CD4-positive, alpha-beta memory T cell (primary cell): ENCODE measurements around the gene TOP1. TPM values are rescaled to one million over a fixed set of nuclear protein-coding genes. Genes with fewer than 3 reads are reported as not detected.
A peak's percentile ranks its signal among the peaks of the same experiment; 100 is the strongest.
"Not testable (repeated sequence)": the region's sequence is repeated elsewhere in the genome, so short reads cannot be mapped to it uniquely, and the experiment has no call there.

Experiments used
- CTCF ChIA-PET: fragments of 350-600 bp; sonication (Branson Sonifier 250); formaldehyde crosslinking; loops from one replicate; lab custom pipeline; 2021; ENCODE audit warnings: inconsistent platforms; ENCODE audit not compliant: partially characterized antibody; lab: Charles Lee
- POLR2A ChIA-PET: fragments of 350-600 bp; sonication (Branson Sonifier 250); formaldehyde crosslinking; loops from one replicate; lab custom pipeline; 2021; ENCODE audit not compliant: partially characterized antibody; lab: Charles Lee
- DNase-seq, 5 donors: peaks; one replicate each; pipeline versions ENCODE4 v3.0.0 to v3.0.0-alpha.2; 2020 to 2022; ENCODE audit warnings: mixed read lengths in 1 of 5
- H3K27ac ChIP-seq: one replicate; pipeline ENCODE4 v1.7.0; 2013; ENCODE audit warnings: low read depth, low read length
- H3K27me3 ChIP-seq: 2 replicates; pipeline ENCODE4 v1.7.0; 2013; ENCODE audit warnings: mild to moderate bottlenecking, low read length, moderate library complexity; ENCODE audit not compliant: insufficient read depth
- H3K36me3 ChIP-seq: 2 replicates; pipeline ENCODE4 v1.7.0; 2013; ENCODE audit warnings: mild to moderate bottlenecking, low read length, moderate library complexity; ENCODE audit not compliant: insufficient read depth
- H3K4me1 ChIP-seq: 2 replicates; pipeline ENCODE4 v1.7.0; 2013; ENCODE audit warnings: mild to moderate bottlenecking, low read length, moderate library complexity; ENCODE audit not compliant: insufficient read depth
- H3K4me3 ChIP-seq, 2 donors: one replicate each; pipeline ENCODE4 v1.7.0; 2013; ENCODE audit warnings: low read length in 2 of 2, mild to moderate bottlenecking in 1 of 2
- H3K9me3 ChIP-seq, 2 donors: one replicate each; pipeline ENCODE4 v1.7.0; 2013; ENCODE audit warnings: low read length in 2 of 2, control low read depth in 1 of 2; ENCODE audit not compliant: control insufficient read depth in 1 of 2
- H3K27ac Mint-ChIP-seq, 7 donors: one replicate each; pipeline ENCODE4 v1.8.0; 2020 to 2021; ENCODE audit warnings: mixed read lengths in 7 of 7, mild to moderate bottlenecking in 6 of 7, inconsistent platforms in 3 of 7, moderate library complexity in 3 of 7
- H3K27me3 Mint-ChIP-seq, 2 donors: one replicate each; pipeline ENCODE4 v1.8.0; 2020 to 2021; ENCODE audit warnings: mixed read lengths in 2 of 2
- H3K36me3 Mint-ChIP-seq, 2 donors: one replicate each; pipeline ENCODE4 v1.8.0; 2020 to 2021; ENCODE audit warnings: mixed read lengths in 2 of 2, inconsistent platforms in 1 of 2, mild to moderate bottlenecking in 1 of 2
- H3K4me1 Mint-ChIP-seq, 4 donors: one replicate each; pipeline ENCODE4 v1.8.0; 2020 to 2021; ENCODE audit warnings: mixed read lengths in 4 of 4, mild to moderate bottlenecking in 1 of 4
- H3K4me3 Mint-ChIP-seq, 8 donors: one replicate each; pipeline ENCODE4 v1.8.0; 2020 to 2021; ENCODE audit warnings: mixed read lengths in 8 of 8, mild to moderate bottlenecking in 7 of 8, moderate library complexity in 6 of 8, inconsistent platforms in 3 of 8
- H3K9me3 Mint-ChIP-seq, 8 donors: one replicate each; pipeline ENCODE4 v1.8.0; 2020 to 2021; ENCODE audit warnings: mixed read lengths in 8 of 8, mild to moderate bottlenecking in 5 of 8, inconsistent platforms in 3 of 8, moderate library complexity in 1 of 8
- intact Hi-C: fragments of 100-400 bp; cut with micrococcal nuclease; formaldehyde crosslinking; loops from one replicate; pipeline ENCODE4 v1.15.1; 2023
- polyA plus RNA-seq, 2 donors: library from polyadenylated mRNA; unstranded; fragments of 300-500 nt; fragmentation: Illumina TruSeq; gene quantifications; one replicate each; pipeline ENCODE4 v1.2.3, GENCODE V29; 2021
- total RNA-seq, 2 experiments: library from RNA; stranded (reverse); gene quantifications; one replicate each; pipeline ENCODE4 v1.2.3, GENCODE V29; 2021

The TOP1 gene
- total and polyA plus RNA-seq, 4 experiments from 2014 or later = 3.8 to 47.5 (median 30.0) TPM

GRCh38 chr20:41003936-41004294 is 24.7 kb upstream of the TOP1 start:
- Histone ChIP-seq H3K4me3 (peak overlapping the region in 1 of 2 donors; percentile 60), H3K27ac (peak overlapping the region; percentile 72), H3K4me1 (peaks cover 16% of the 10 kb centered on the region)
- H3K36me3 Mint-ChIP-seq, H3K36me3 ChIP-seq, DNase-seq, H3K9me3 ChIP-seq, H3K27me3 Mint-ChIP-seq, H3K9me3 Mint-ChIP-seq, CTCF ChIA-PET, H3K27me3 ChIP-seq: not testable (repeated sequence)
- POLR2A ChIA-PET = interaction anchor here (1.0 kb wide), 1 partner anchor 8 kb away, joined by 3 read pairs; no protein-coding TSS in a partner anchor
- Mint-ChIP-seq H3K27ac (peak overlapping the region; percentile 95 to 99 (median 97)), H3K4me1 (peaks cover 18 to 45% (median 24%) of the 10 kb centered on the region in 4 donors), H3K4me3 (peak overlapping the region; percentile 78 to 90 (median 82))
- intact Hi-C loops = loop anchor here (1.0 to 2.0 kb wide), 3 partner anchors 24 to 313 kb away; partner anchors contain the start of genes TOP1 and ZHX3

DNA sequence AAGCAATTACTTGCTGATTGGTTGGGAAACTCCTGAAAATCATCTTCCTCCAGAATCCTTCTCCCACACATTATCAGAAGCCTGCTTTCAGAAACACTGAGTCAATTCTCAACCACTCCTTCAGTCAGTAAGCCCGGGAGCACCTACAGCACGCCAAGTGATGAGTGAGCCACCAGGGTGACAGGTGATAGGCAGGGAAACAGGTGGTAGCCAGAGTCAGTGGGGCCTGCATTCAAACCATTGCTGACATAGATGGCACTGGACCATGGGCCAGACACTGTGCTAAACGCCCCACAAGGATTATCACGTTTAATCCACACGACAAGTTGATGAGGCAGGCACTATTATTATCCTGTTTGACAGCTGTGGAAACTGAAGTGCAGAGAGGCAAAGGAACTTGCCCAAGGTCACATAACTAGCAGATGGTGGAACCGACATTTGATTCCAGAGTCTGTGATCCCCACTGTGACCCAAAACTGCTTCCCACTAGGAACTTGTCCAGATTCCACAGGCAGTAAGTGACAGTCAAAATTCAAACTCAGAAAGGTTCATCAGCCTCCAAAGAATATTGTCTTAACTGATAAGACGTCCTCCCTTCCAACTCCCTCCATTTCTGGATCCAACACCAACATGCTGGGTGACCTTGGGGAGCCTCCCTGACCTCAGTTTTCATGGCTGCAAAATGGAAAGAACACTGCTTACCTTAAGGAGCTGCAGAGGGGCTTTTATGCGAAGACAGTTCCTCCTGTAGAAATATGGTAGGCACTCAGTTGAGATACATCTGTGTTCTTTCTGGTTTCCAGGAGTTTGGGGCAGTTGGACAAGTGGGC is 23.9 kb upstream of the TOP1 start:
- Mint-ChIP-seq H3K4me1 (peaks cover 18 to 45% (median 24%) of the 10 kb centered on the region in 4 donors), H3K36me3 (no peaks in the 10 kb centered on the region), H3K9me3 (peaks cover 0 to 2% (median 0%) of the 10 kb centered on the region in 8 donors), H3K4me3 (peak overlapping the region in 2 of 8 donors; percentile 7), H3K27ac (peak overlapping the region in 6 of 7 donors; percentile 59 to 99 (median 96)), H3K27me3 (no peaks in the 10 kb centered on the region)
- no peaks in the 10 kb centered on the region for H3K36me3 ChIP-seq
- H3K4me3 ChIP-seq = no peak overlapping the region
- POLR2A ChIA-PET = interaction anchor here (1.0 kb wide), 1 partner anchor 9 kb away, joined by 3 read pairs; no protein-coding TSS in a partner anchor
- no peaks in the 10 kb centered on the region for H3K9me3 ChIP-seq
- H3K4me1 ChIP-seq = peaks cover 16% of the 10 kb centered on the region
- no peaks in the 10 kb centered on the region for H3K27me3 ChIP-seq
- CTCF ChIA-PET = interaction anchor here (1.6 to 2.0 kb wide), 2 partner anchors 12 to 41 kb away, joined by 4 to 8 read pairs; no protein-coding TSS in a partner anchor
- H3K27ac ChIP-seq = no peak overlapping the region
- intact Hi-C loops = no loop called here
- no peak for DNase-seq

DNA sequence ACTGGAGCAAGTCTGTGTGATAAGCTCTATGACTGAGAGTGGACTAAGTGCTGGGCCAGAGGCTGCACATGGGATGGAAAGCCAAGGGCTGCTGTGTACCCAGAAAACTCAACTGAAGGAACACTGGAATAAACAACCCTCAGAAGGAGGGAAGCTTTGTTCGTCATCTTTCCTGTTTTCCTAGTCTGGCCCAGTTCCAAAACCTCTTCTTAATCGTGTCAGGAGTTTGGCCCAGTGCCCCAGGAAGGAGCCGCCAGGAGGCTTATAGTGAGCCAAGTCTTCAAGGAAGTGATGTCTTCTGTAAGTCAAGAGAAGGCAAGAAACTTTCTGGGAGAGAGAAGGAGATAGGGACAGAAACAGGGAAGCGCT is 23.3 kb upstream of the TOP1 start:
- POLR2A ChIA-PET = no interaction called here
- Histone ChIP-seq H3K4me1 (peaks cover 16% of the 10 kb centered on the region), H3K9me3 (no peaks in the 10 kb centered on the region), H3K4me3 (no peak overlapping the region), H3K27me3 (no peaks in the 10 kb centered on the region), H3K36me3 (no peaks in the 10 kb centered on the region), H3K27ac (no peak overlapping the region)
- no peak for DNase-seq
- H3K4me1 Mint-ChIP-seq = peaks cover 18 to 45% (median 24%) of the 10 kb centered on the region in 4 donors
- H3K36me3 Mint-ChIP-seq = no peaks in the 10 kb centered on the region
- peak overlapping the region in 5 of 7 donors; percentile 31 to 98 (median 59) for H3K27ac Mint-ChIP-seq
- CTCF ChIA-PET = interaction anchor here (1.6 to 2.0 kb wide), 3 partner anchors 12 to 42 kb away, joined by 4 to 8 read pairs (median 5); no protein-coding TSS in a partner anchor
- intact Hi-C loops = no loop called here
- H3K4me3 Mint-ChIP-seq = no peak overlapping the region
- no peaks in the 10 kb centered on the region for H3K27me3 Mint-ChIP-seq
- H3K9me3 Mint-ChIP-seq = peaks cover 0 to 2% (median 0%) of the 10 kb centered on the region in 8 donors

DNA sequence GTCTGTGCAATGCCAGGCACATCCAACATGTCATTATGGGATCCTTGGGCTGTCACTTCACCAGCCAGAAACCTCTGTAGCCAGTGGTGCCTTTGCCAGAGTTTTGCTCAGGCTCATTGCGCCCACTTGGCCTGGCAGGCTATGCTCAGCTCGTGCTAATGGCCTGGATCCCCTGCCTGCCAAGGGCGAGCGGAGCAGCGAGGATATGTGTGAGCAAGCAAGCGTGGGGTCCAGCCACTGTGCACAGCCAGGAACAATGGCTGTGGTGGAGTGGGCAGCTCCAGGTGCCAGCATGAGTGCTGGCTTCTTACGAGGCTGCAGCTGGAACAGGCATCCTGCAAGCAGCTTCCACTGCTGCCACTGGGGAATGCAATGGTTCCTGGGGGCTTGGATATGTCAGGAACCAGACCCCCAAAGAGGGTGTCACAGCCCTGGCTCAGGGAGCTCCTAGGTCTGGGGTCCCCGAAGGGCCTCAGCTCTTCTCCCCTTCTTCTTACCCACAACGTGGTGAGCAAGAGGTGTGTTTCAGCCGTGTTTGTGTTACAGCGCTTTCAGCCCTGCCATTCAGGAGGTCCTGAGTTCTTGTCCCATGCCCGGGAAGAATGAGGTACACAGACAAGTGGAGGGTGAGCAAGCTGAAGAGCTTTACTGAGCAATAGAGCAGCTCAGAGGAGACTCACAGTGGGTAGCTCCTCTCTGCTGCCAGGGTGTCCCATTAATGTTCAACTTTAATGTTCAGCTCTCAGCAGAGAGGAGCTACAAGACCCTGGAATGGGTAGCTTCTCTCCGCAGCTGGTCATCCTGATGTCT is 22.3 kb upstream of the TOP1 start:
- Mint-ChIP-seq H3K9me3 (peaks cover 0 to 2% (median 0%) of the 10 kb centered on the region in 8 donors), H3K36me3 (no peaks in the 10 kb centered on the region), H3K27ac (peak overlapping the region in 1 of 7 donors; percentile 30), H3K4me1 (peaks cover 18 to 45% (median 24%) of the 10 kb centered on the region in 4 donors), H3K27me3 (no peaks in the 10 kb centered on the region), H3K4me3 (peak overlapping the region in 1 of 8 donors; percentile 20)
- no peak for DNase-seq
- no peak overlapping the region for H3K27ac ChIP-seq
- CTCF ChIA-PET = interaction anchor here (0.8 to 3.8 kb wide), 6 partner anchors 11 to 89 kb away, joined by 3 to 28 read pairs (median 4); no protein-coding TSS in a partner anchor
- POLR2A ChIA-PET = interaction anchor here (1.1 to 1.5 kb wide), 3 partner anchors 14 to 20 kb away, joined by 3 to 4 read pairs (median 4); no protein-coding TSS in a partner anchor
- no peaks in the 10 kb centered on the region for H3K36me3 ChIP-seq
- H3K4me3 ChIP-seq = no peak overlapping the region
- no peaks in the 10 kb centered on the region for H3K27me3 ChIP-seq
- intact Hi-C loops = no loop called here
- peaks cover 16% of the 10 kb centered on the region for H3K4me1 ChIP-seq
- H3K9me3 ChIP-seq = no peaks in the 10 kb centered on the region

- CTCF ChIA-PET = interaction anchor here (1.0 to 3.8 kb wide), 4 partner anchors 10 to 89 kb away, joined by 4 to 28 read pairs (median 4); no protein-coding TSS in a partner anchor
- intact Hi-C loops = no loop called here
- Histone ChIP-seq H3K27me3 (no peaks in the 10 kb centered on the region), H3K4me3 (no peak overlapping the region), H3K9me3 (no peaks in the 10 kb centered on the region), H3K36me3 (no peaks in the 10 kb centered on the region), H3K4me1 (peaks cover 16% of the 10 kb centered on the region), H3K27ac (no peak overlapping the region)
- H3K4me1 Mint-ChIP-seq = peaks cover 18 to 45% (median 28%) of the 10 kb centered on the region in 4 donors
- no peak overlapping the region for H3K27ac Mint-ChIP-seq
- H3K9me3 Mint-ChIP-seq = peaks cover 0 to 2% (median 0%) of the 10 kb centered on the region in 8 donors
- no peak overlapping the region for H3K4me3 Mint-ChIP-seq
- no peak for DNase-seq
- no peaks in the 10 kb centered on the region for H3K27me3 Mint-ChIP-seq
- POLR2A ChIA-PET = interaction anchor here (1.1 to 1.5 kb wide), 3 partner anchors 15 to 21 kb away, joined by 3 to 4 read pairs (median 4); no protein-coding TSS in a partner anchor
- no peaks in the 10 kb centered on the region for H3K36me3 Mint-ChIP-seq
These were observed 21.6 kb upstream of the TOP1 start for GRCh38 chr20:41006936-41007474.

DNA sequence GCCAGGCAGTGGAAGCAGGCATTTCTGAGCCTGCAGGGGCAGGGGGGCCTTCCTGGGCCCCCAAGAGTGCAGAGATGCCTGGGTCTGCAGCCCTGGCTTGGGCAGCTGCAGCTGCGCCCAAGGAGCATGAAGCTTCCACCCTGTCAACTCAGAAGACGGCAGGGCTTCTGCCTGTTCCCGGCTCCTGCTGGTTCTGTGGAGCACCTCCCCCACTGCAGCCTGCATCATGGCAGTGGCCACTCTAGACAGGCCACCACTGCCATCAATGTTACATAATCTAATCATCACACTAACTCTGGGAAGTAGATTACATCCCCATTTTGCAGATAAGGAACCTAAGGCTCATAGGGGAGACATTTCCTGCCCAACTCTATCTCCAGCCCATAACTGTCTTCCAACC is 21.1 kb upstream of the TOP1 start:
- Mint-ChIP-seq H3K4me3 (no peak overlapping the region), H3K27me3 (no peaks in the 10 kb centered on the region), H3K4me1 (peaks cover 18 to 45% (median 32%) of the 10 kb centered on the region in 4 donors), H3K27ac (no peak overlapping the region), H3K36me3 (no peaks in the 10 kb centered on the region), H3K9me3 (peaks cover 0 to 2% (median 0%) of the 10 kb centered on the region in 8 donors)
- H3K27me3 ChIP-seq = no peaks in the 10 kb centered on the region
- no peak overlapping the region for H3K27ac ChIP-seq
- H3K9me3 ChIP-seq = no peaks in the 10 kb centered on the region
- POLR2A ChIA-PET = no interaction called here
- CTCF ChIA-PET = interaction anchor here (3.8 kb wide), 1 partner anchor 16 kb away, joined by 28 read pairs; no protein-coding TSS in a partner anchor
- intact Hi-C loops = no loop called here
- peaks cover 16% of the 10 kb centered on the region for H3K4me1 ChIP-seq
- DNase-seq = no peak
- H3K4me3 ChIP-seq = no peak overlapping the region
- no peaks in the 10 kb centered on the region for H3K36me3 ChIP-seq
